IMR-90 (cell line): ENCODE measurements around the gene WNT2B. TPM values are rescaled to one million over a fixed set of nuclear protein-coding genes. Genes with fewer than 3 reads are reported as not detected.

Experiments used
- ATAC-seq: fragments of 200-7000 bp; cut with Tn5 transposase; 2 replicates; pipeline ENCODE4 v1.9.1; 2020; ENCODE audit warnings: low read depth, mild to moderate bottlenecking, moderate library complexity
- BruUV-seq: library from RNA; stranded (reverse); fragments of 400-500 nt; replicated peaks from 2 replicates; lab custom pipeline; 2021; lab: Mats Ljungman, UMichigan
- CTCF ChIA-PET: fragments of 300-600 bp; formaldehyde crosslinking; extraction: SDS; loops from one replicate; lab custom pipeline; 2021; ENCODE audit warnings: antibody characterized with exemption; lab: Yijun Ruan, JAX
- POLR2A ChIA-PET: fragments of 300-600 bp; sonication (Branson Sonifier 250); formaldehyde crosslinking; loops from one replicate; lab custom pipeline; 2022; ENCODE audit warnings: antibody characterized with exemption; ENCODE audit not compliant: unreplicated experiment; lab: Charles Lee
- DNase-seq: peaks from one replicate; pipeline ENCODE4 v3.0.0; 2013
- H2AFZ ChIP-seq: replicated peaks from 2 replicates; pipeline ENCODE3; 2013; ENCODE audit warnings: low read length, mild to moderate bottlenecking; ENCODE audit not compliant: poor library complexity
- H2AK5ac ChIP-seq: 2 replicates; pipeline ENCODE4 v1.6.1; 2013; ENCODE audit warnings: low read depth, low read length, inconsistent platforms
- H2AK9ac ChIP-seq: replicated peaks from 2 replicates; pipeline ENCODE3; 2013; ENCODE audit warnings: mild to moderate bottlenecking, low read depth, low read length, moderate library complexity; ENCODE audit not compliant: poor library complexity
- H2BK120ac ChIP-seq: 2 replicates; pipeline ENCODE4 v1.6.1; 2013; ENCODE audit warnings: low read depth, low read length, inconsistent platforms
- H2BK15ac ChIP-seq: 3 replicates; pipeline ENCODE4 v1.6.1; 2013; ENCODE audit warnings: low read depth, low read length, inconsistent platforms
- H2BK20ac ChIP-seq: 2 replicates; pipeline ENCODE4 v1.6.1; 2013; ENCODE audit warnings: low read depth, mild to moderate bottlenecking, inconsistent platforms, low read length, moderate library complexity
- H2BK5ac ChIP-seq: 2 replicates; pipeline ENCODE4 v1.6.1; 2013; ENCODE audit warnings: mild to moderate bottlenecking, low read depth, low read length, inconsistent platforms; ENCODE audit not compliant: poor library complexity, severe bottlenecking
- H3K14ac ChIP-seq: replicated peaks from 2 replicates; pipeline ENCODE4 v1.6.1; 2013; ENCODE audit warnings: low read depth, low read length, inconsistent platforms
- H3K18ac ChIP-seq: 2 replicates; pipeline ENCODE4 v1.6.1; 2013; ENCODE audit warnings: low read depth, low read length, control low read depth
- H3K23ac ChIP-seq: 2 replicates; pipeline ENCODE4 v1.6.1; 2013; ENCODE audit warnings: low read depth, low read length, inconsistent platforms
- H3K27ac ChIP-seq: 2 replicates; pipeline ENCODE4 v1.5.1; 2013; ENCODE audit warnings: mild to moderate bottlenecking, control low read depth, low read length; ENCODE audit not compliant: insufficient read depth
- H3K27me3 ChIP-seq: 2 replicates; pipeline ENCODE4 v1.6.1; 2013; ENCODE audit warnings: low read length; ENCODE audit not compliant: control insufficient read depth, insufficient read depth
- H3K36me3 ChIP-seq: 2 replicates; pipeline ENCODE4 v1.6.1; 2013; ENCODE audit warnings: low read length, mixed read lengths; ENCODE audit not compliant: control insufficient read depth, insufficient read depth
- H3K4ac ChIP-seq: 2 replicates; pipeline ENCODE4 v1.6.1; 2013; ENCODE audit warnings: low read depth, low read length, inconsistent platforms
- H3K4me1 ChIP-seq: 2 replicates; pipeline ENCODE4 v1.6.1; 2013; ENCODE audit warnings: low read length, mixed read lengths; ENCODE audit not compliant: control insufficient read depth, insufficient read depth
- H3K4me2 ChIP-seq: 2 replicates; pipeline ENCODE4 v1.6.1; 2013; ENCODE audit warnings: low read depth, mild to moderate bottlenecking, control low read depth, low read length, moderate library complexity
- H3K4me3 ChIP-seq: 2 replicates; pipeline ENCODE4 v1.5.1; 2013; ENCODE audit warnings: low read depth, mild to moderate bottlenecking, control low read depth, low read length, moderate library complexity; ENCODE audit not compliant: insufficient read depth
- H3K56ac ChIP-seq: 2 replicates; pipeline ENCODE4 v1.6.1; 2013; ENCODE audit warnings: low read length, inconsistent platforms; ENCODE audit not compliant: insufficient read depth; ENCODE audit errors: extremely low read depth
- H3K79me1 ChIP-seq, 2 experiments: 2 replicates each; pipeline ENCODE4 v1.6.1; 2013; ENCODE audit warnings: low read length in 2 of 2, inconsistent platforms in 1 of 2, low read depth in 1 of 2
- H3K9ac ChIP-seq: 2 replicates; pipeline ENCODE4 v1.6.1; 2013; ENCODE audit warnings: low read depth, low read length, control low read depth
- H3K9me1 ChIP-seq: 2 replicates; pipeline ENCODE4 v1.6.1; 2013; ENCODE audit warnings: low read length, inconsistent platforms; ENCODE audit not compliant: insufficient read depth
- H3K9me3 ChIP-seq: 2 replicates; pipeline ENCODE4 v1.6.1; 2013; ENCODE audit warnings: low read length; ENCODE audit not compliant: control insufficient read depth, insufficient read depth
- H4K20me1 ChIP-seq: 2 replicates; pipeline ENCODE4 v1.6.1; 2013; ENCODE audit warnings: low read length, inconsistent platforms; ENCODE audit not compliant: insufficient read depth
- H4K5ac ChIP-seq: 2 replicates; pipeline ENCODE4 v1.6.1; 2013; ENCODE audit warnings: mild to moderate bottlenecking, low read depth, low read length, control low read depth
- H4K8ac ChIP-seq, 2 experiments: 2 replicates each; pipeline ENCODE4 v1.6.1; 2013; ENCODE audit warnings: low read depth in 2 of 2, low read length in 2 of 2, control low read depth in 1 of 2, inconsistent platforms in 1 of 2
- H4K91ac ChIP-seq: 2 replicates; pipeline ENCODE4 v1.6.1; 2013; ENCODE audit warnings: low read depth, low read length, inconsistent platforms; ENCODE audit not compliant: insufficient read depth
- BHLHE40 ChIP-seq: fragments of 150-350 bp; IDR thresholded peaks from 2 replicates; pipeline ENCODE4 v1.6.1; 2016; ENCODE audit warnings: mild to moderate bottlenecking, low read depth, low read length
- CEBPB ChIP-seq: IDR thresholded peaks from 2 replicates; pipeline ENCODE4 v1.6.1; 2012; ENCODE audit warnings: low read depth, low read length, improper control_type of control experiment
- CHD1 ChIP-seq: IDR thresholded peaks from 2 replicates; pipeline ENCODE4 v1.6.1; 2012; ENCODE audit warnings: low read depth, low read length, improper control_type of control experiment
- FOS ChIP-seq: fragments of 150-350 bp; IDR thresholded peaks from 2 replicates; pipeline ENCODE4 v1.6.1; 2016; ENCODE audit warnings: low read depth, low read length
- MAFK ChIP-seq: IDR thresholded peaks from 2 replicates; pipeline ENCODE4 v1.6.1; 2012; ENCODE audit warnings: low read depth, low read length, improper control_type of control experiment
- MAZ ChIP-seq: IDR thresholded peaks from 2 replicates; pipeline ENCODE4 v1.6.1; 2012; ENCODE audit warnings: low read depth, mild to moderate bottlenecking, low read length, improper control_type of control experiment, moderate library complexity, borderline replicate concordance
- MXI1 ChIP-seq: IDR thresholded peaks from 2 replicates; pipeline ENCODE4 v1.6.1; 2012; ENCODE audit warnings: low read depth, mild to moderate bottlenecking, low read length, moderate library complexity, borderline replicate concordance
- POLR2A ChIP-seq: IDR thresholded peaks from 2 replicates; pipeline ENCODE4 v1.6.1; 2012; ENCODE audit warnings: mild to moderate bottlenecking, low read depth, low read length
- RAD21 ChIP-seq: IDR thresholded peaks from 2 replicates; pipeline ENCODE4 v1.6.1; 2012; ENCODE audit warnings: low read length, improper control_type of control experiment
- RCOR1 ChIP-seq: IDR thresholded peaks from 2 replicates; pipeline ENCODE4 v1.6.1; 2012; ENCODE audit warnings: mild to moderate bottlenecking, low read length, improper control_type of control experiment; ENCODE audit not compliant: insufficient replicate concordance
- RFX5 ChIP-seq: IDR thresholded peaks from 2 replicates; pipeline ENCODE4 v1.8.0; 2012; ENCODE audit warnings: low read depth, mild to moderate bottlenecking, low read length, moderate library complexity
- WGBS, 2 experiments: methylation state at CpG; one replicate each; pipeline versions ENCODE4 v1.1.5 to v1.1.7; 2013; ENCODE audit warnings: missing lambda C conversion rate in 2 of 2; ENCODE audit not compliant: insufficient read length in 1 of 2; ENCODE audit errors: extremely low coverage in 2 of 2; 5-methylcytosine and 5-hydroxymethylcytosine counted together
- dilution Hi-C: fragments of 300-500 bp; cut with HindIII; formaldehyde crosslinking; loops from one replicate; pipeline ENCODE4 v1.14.3; 2018; ENCODE audit warnings: low sequenced_read_pairs; ENCODE audit not compliant: unreplicated experiment
- in situ Hi-C: fragments of 300-500 bp; cut with MboI; formaldehyde crosslinking; loops from 3 replicates; pipeline ENCODE4 v1.14.3; 2019; ENCODE audit warnings: low sequenced_read_pairs, inconsistent platforms, mixed read lengths
- intact Hi-C: fragments of 100-400 bp; cut with micrococcal nuclease; formaldehyde crosslinking; loops from 2 replicates; pipeline ENCODE4 v1.10.0; 2022
- polyA plus RNA-seq, 3 experiments: library from polyadenylated mRNA; depleted of rRNA; stranded (reverse); fragments of >200 nt; gene quantifications; 2 replicates each; pipeline ENCODE4 v1.2.3, GENCODE V29; 2012; ENCODE audit warnings: low replicate concordance in 1 of 3
- total RNA-seq: library from RNA; depleted of rRNA; stranded (reverse); fragments of >200 nt; gene quantifications from 2 replicates; pipeline ENCODE4 v1.2.3, GENCODE V29; 2012
- TF ChIP-seq, protein P1 (sequence below): fragments of 150-350 bp; IDR thresholded peaks from 2 replicates; pipeline ENCODE4 v1.6.1; 2017; ENCODE audit warnings: mild to moderate bottlenecking, antibody characterized with exemption, low read length, low read depth

Gene WNT2B
- total and polyA plus RNA-seq, 2 of the 4 experiments (the other 2 are of a cell fraction) = 0.50 to 0.54 TPM

DNA sequence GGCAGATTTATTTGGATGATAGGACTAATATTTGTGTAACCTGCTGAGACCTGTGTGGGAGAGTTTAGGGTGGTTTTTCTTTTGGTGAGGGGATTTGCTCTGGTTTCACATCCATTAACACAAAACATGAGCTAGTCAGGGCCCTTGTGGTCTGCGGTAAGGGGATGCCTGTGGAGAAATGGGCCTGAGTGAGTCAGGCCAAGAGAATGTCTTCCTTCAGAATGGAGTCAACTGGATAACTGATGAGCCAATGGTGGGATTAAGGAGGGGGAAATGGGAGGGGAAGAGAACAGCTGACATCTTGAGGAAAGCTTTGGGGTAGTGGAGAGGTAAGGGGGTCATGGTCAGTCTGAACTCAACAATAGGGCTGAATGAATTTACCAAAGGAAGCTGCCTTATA, 13.9 kb downstream of the WNT2B start:
- Histone ChIP-seq H4K5ac (peak overlapping the region; percentile 14; the same call in 1 of the 2 replicates), H3K18ac (peak overlapping the region; percentile 34; the same call in 1 of the 2 replicates), H3K9ac (no peak overlapping the region), H2BK20ac (peak overlapping the region; percentile 54), H3K23ac (0 out of 2 replicates have a peak overlapping the region, but pooled peaks have one; percentile 40), H3K27me3 (peaks cover 5% of the 10 kb centered on the region), H3K4me1 (peaks cover 24% of the 10 kb centered on the region), H3K9me1 (peaks cover 20% of the 10 kb centered on the region), H3K56ac (no peak overlapping the region), H3K4me3 (no peak overlapping the region), H2AK5ac (peak overlapping the region; percentile 50; the same call in 1 of the 2 replicates), H2BK120ac (peak overlapping the region; percentile 65), H3K79me1 (no peaks in the 10 kb centered on the region; a peak in 1 of 4 replicates), H3K14ac (no peak overlapping the region), H3K9me3 (no peaks in the 10 kb centered on the region), H3K4ac (peak overlapping the region; percentile 67), H4K20me1 (peaks cover 6% of the 10 kb centered on the region; the same call in 1 of the 2 replicates), H3K27ac (peak overlapping the region; percentile 22; the same call in 1 of the 2 replicates), H2AFZ (no peak overlapping the region), H3K36me3 (peaks cover 12% of the 10 kb centered on the region), H2BK5ac (peak overlapping the region; percentile 15), H2BK15ac (peak overlapping the region; percentile 28; the same call in 1 of the 3 replicates), H4K91ac (0 out of 2 replicates have a peak overlapping the region, but pooled peaks have one; percentile 29), H3K4me2 (no peak overlapping the region), H4K8ac (peak overlapping the region in 1 of 2 experiments; percentile 26; a peak in 1 of 4 replicates), H2AK9ac (no peak overlapping the region)
- dilution Hi-C loops (no loop called here), intact Hi-C loops (no loop called here), in situ Hi-C loops (no loop called here)
- TF ChIP-seq BHLHE40 = 0 out of 2 replicates have a peak, but pooled peaks have one; percentile 25
- TF ChIP-seq RFX5 = no peak
- 0 out of 2 replicates have a peak, but pooled peaks have one; percentile 25 for TF ChIP-seq MAFK
- TF ChIP-seq CHD1 = no peak
- TF ChIP-seq CEBPB = peak; percentile 79
- TF ChIP-seq, protein P1, sequence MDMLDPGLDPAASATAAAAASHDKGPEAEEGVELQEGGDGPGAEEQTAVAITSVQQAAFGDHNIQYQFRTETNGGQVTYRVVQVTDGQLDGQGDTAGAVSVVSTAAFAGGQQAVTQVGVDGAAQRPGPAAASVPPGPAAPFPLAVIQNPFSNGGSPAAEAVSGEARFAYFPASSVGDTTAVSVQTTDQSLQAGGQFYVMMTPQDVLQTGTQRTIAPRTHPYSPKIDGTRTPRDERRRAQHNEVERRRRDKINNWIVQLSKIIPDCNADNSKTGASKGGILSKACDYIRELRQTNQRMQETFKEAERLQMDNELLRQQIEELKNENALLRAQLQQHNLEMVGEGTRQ = peak; percentile 12; the same call in 1 of the 2 replicates
- no peak for TF ChIP-seq POLR2A
- TF ChIP-seq MXI1 = no peak
- TF ChIP-seq RCOR1 = peak; percentile 69
- TF ChIP-seq FOS = peak; percentile 80
- peak; percentile 29; the same call in 1 of the 2 replicates for TF ChIP-seq MAZ
- no peak for TF ChIP-seq RAD21
- ATAC-seq (peak; percentile 89), DNase-seq (peak; percentile 96)
- no TSS peak for BruUV-seq
- ChIA-PET POLR2A (interaction anchor here (0.8 kb wide), 1 partner anchor 10 kb away, joined by 3 read pairs; no protein-coding TSS in a partner anchor), CTCF (no interaction called here)
- WGBS, 2 experiments = 0% methylated on average over 1 of the region's 1 CpG; no CpG with 5 or more reads in 1 of the 2 experiments
